Uterus (tissue), 4 donors: ENCODE results near the gene LGI1. TPM values are rescaled to one million over a fixed set of nuclear protein-coding genes. Genes with fewer than 3 reads are reported as not detected.
"Not testable (repeated sequence)": the region's sequence is repeated elsewhere in the genome, so short reads cannot be mapped to it uniquely, and the experiment has no call there.

ENCODE experiments used
- DNase-seq, 2 donors: peaks; one replicate each; pipeline ENCODE4 v3.0.0-alpha.2; 2019 to 2020
- H3K27ac ChIP-seq, 2 donors: fragments of 200-600 bp; sonication (generic); 1 replicate in 1 of 2; 2 replicates in 1 of 2; pipeline ENCODE4 v1.5.1; 2016 to 2018
- H3K27me3 ChIP-seq, 2 donors: fragments of 200-600 bp; sonication (generic); one replicate each; pipeline ENCODE4 v1.5.1; 2018 to 2019; ENCODE audit warnings: control low read depth in 1 of 2
- H3K36me3 ChIP-seq, 2 donors: fragments of 200-600 bp; sonication (generic); one replicate each; pipeline ENCODE4 v1.5.1; 2019; ENCODE audit warnings: control low read depth in 1 of 2
- H3K4me1 ChIP-seq, 2 donors: fragments of 200-600 bp; sonication (generic); one replicate each; pipeline ENCODE4 v1.5.1; 2018 to 2019; ENCODE audit warnings: control low read depth in 1 of 2
- H3K4me3 ChIP-seq, 2 donors: fragments of 200-600 bp; sonication (generic); 1 replicate in 1 of 2; 2 replicates in 1 of 2; pipeline ENCODE4 v1.5.1; 2018 to 2019; ENCODE audit warnings: mild to moderate bottlenecking in 1 of 2
- H3K9me3 ChIP-seq, 2 donors: fragments of 200-600 bp; sonication (generic); one replicate each; pipeline ENCODE4 v1.5.1; 2019; ENCODE audit warnings: control low read depth in 1 of 2
- POLR2A ChIP-seq, 2 donors: fragments of 450-650 bp; IDR thresholded peaks; one replicate each; pipeline ENCODE4 v1.6.1; 2016; ENCODE audit warnings: antibody characterized with exemption in 2 of 2, mild to moderate bottlenecking in 1 of 2, moderate library complexity in 1 of 2
- intact Hi-C: fragments of 100-400 bp; cut with DNase I; formaldehyde crosslinking; loops from one replicate; pipeline ENCODE4 v1.15.1; 2023; ENCODE audit warnings: low total_unique reads
- total RNA-seq, 4 donors: library from RNA; depleted of rRNA in 3 of 4; stranded (reverse); fragments of >200 nt in 3 of 4; gene quantifications; one replicate each; pipeline versions ENCODE4 v1.1.0 to v1.2.4, GENCODE V29; 2014 to 2023
- TF ChIP-seq, protein P1 (sequence below), 4 experiments: fragments of 200-600 bp in 2 of 4; fragments of 450-650 bp in 2 of 4; sonication (generic) in 2 of 4; IDR thresholded peaks; one replicate each; pipeline ENCODE4 v1.5.1; 2016 to 2019; ENCODE audit warnings: antibody characterized with exemption in 4 of 4, mild to moderate bottlenecking in 2 of 4, moderate library complexity in 1 of 4
- donor health status: DM: yes; HTN: yes; CAD: no.

The LGI1 gene
- total RNA-seq, 4 donors from 2014 or later: 1.4 TPM; not detected in 3

DNA sequence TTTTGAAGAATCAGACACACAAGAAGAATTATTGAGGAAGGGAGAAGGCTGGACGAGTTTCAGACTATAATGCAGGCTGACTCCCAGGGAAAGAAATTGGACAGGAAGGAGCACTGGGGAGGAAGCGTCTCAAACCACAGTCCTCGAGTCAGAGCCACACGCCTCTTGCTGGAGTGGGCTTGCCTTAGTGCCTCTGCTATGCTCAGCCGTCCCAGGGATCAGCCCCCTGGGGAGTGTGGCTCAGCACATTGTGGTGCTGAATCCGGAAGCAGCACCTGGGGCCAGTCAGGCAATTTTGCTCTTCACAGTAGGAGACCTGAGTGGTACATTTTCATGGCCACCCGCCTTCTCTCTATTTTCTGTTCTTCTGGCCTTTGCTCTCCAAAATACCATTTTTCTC is 68.6 kb downstream of the LGI1 start:
- H3K4me3 ChIP-seq: no peak overlapping the region
- intact Hi-C loops: no loop called here
- H3K4me1 ChIP-seq: no peaks in the 10 kb centered on the region
- no peaks in the 10 kb centered on the region for H3K36me3 ChIP-seq
- H3K27me3 ChIP-seq: no peaks in the 10 kb centered on the region
- no peaks in the 10 kb centered on the region for H3K9me3 ChIP-seq
- TF ChIP-seq, protein P1, sequence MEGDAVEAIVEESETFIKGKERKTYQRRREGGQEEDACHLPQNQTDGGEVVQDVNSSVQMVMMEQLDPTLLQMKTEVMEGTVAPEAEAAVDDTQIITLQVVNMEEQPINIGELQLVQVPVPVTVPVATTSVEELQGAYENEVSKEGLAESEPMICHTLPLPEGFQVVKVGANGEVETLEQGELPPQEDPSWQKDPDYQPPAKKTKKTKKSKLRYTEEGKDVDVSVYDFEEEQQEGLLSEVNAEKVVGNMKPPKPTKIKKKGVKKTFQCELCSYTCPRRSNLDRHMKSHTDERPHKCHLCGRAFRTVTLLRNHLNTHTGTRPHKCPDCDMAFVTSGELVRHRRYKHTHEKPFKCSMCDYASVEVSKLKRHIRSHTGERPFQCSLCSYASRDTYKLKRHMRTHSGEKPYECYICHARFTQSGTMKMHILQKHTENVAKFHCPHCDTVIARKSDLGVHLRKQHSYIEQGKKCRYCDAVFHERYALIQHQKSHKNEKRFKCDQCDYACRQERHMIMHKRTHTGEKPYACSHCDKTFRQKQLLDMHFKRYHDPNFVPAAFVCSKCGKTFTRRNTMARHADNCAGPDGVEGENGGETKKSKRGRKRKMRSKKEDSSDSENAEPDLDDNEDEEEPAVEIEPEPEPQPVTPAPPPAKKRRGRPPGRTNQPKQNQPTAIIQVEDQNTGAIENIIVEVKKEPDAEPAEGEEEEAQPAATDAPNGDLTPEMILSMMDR (IDR thresholded peaks at IDR 0.05): no peak
- H3K27ac ChIP-seq: no peak overlapping the region
- DNase-seq: no peak

DNA sequence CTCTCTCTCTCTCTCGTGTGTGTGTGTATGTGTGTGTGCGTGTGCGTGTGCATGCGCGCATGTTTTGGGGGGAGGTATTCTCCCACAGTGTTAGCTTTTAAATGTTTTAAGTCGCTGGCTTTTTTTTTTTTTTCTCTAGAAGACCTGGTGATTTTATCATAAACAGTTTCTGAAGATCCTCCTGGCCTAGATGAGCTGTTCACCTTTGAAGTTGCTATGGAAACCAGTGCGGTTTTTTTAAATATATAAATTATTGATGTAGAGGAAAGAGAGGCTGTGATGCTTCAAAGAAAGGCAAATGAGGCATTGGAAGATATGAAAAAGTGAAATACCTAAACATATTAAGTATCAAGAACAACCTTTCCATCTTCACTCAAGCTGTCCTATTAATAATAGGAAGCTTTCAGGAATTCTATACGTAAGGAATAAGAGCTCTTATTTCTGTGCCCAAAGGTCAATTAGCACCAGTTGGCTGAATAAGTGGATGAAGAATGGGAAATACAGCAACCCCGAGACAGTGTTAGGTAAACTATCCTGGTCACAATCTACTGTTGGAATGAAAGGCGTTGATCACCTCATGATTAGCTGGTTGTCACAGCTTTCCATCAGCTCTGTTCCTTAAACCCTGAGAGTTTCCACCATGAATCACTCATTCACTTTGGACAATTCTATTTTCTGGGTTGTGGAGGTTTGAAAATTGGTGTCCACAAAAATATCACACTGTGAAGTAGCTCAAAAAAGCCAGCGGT is 69.5 kb downstream of the LGI1 start:
- no peak for DNase-seq
- Histone ChIP-seq H3K27ac (no peak overlapping the region), H3K9me3 (no peaks in the 10 kb centered on the region), H3K4me1 (no peaks in the 10 kb centered on the region), H3K27me3 (no peaks in the 10 kb centered on the region), H3K36me3 (no peaks in the 10 kb centered on the region), H3K4me3 (no peak overlapping the region)
- TF ChIP-seq, protein P1 (IDR thresholded peaks at IDR 0.05): no peak
- no peak for TF ChIP-seq POLR2A (IDR thresholded peaks at IDR 0.05)
- intact Hi-C loops: no loop called here

DNA sequence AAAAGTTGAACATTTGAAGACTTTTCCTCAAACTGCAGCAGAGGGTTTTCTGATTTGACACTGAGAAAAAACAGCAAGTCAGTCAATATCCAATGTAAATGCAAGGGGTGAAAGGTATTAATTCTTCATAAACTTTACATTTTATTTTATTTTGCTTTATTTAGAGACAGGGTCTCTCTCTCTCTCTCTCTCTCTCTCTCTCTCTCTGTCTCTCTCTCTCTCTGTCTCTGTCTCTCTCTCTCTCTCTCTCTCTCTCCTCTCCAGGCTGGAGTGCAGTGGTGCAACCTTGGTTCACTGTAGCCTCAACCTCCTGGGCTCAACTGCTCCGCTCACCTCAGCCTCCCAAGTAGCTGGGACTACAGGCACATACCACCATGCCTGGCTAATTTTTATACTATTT is 73.3 kb downstream of the LGI1 start:
- H3K27me3 ChIP-seq, H3K9me3 ChIP-seq, H3K36me3 ChIP-seq, H3K4me1 ChIP-seq, intact Hi-C loops, DNase-seq, H3K27ac ChIP-seq, H3K4me3 ChIP-seq: not testable (repeated sequence)

DNA sequence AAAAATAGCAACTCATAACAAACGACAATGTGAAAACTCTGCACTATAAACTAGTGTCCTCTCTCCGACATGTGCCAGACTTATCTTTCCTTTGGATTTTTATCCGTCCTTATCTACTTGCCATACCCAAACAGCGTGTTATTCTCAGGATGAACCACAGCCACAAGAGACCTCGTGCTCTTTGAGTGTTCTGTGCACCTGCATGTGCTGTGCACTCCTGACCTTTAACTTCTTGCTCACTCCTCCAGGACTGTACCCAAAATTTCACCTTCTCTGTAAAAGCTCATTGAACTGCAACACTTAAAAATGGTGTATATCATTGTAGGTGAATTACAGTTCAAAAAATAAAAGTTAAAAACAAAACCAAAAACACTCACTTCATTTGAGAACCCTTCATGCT is 78.0 kb downstream of the LGI1 start:
- no peak overlapping the region for H3K27ac ChIP-seq
- H3K36me3 ChIP-seq: no peaks in the 10 kb centered on the region
- no peak overlapping the region for H3K4me3 ChIP-seq

DNA sequence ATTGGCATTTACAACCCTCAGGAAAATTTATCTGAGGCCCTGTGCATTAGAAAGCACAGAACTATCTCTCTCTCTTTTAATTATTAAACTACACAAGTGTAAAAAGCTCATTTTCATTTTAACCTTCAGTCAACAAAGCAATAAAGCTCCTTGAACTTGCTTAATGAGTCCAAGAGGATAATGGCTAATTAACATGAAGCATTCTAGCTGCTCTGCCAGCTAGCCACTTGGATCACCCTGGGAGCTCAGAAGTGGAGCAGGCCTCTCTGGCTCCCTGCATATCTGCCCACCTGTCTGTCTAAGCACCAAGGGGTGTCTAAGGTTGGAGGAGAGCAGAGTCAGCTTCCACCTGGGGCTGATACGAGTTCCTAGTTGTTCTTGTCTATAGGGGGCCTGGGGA is 80.1 kb downstream of the LGI1 start:
- TF ChIP-seq, protein P1 (IDR thresholded peaks at IDR 0.05): no peak
- no peak for TF ChIP-seq POLR2A (IDR thresholded peaks at IDR 0.05)
- Histone ChIP-seq H3K27ac (no peak overlapping the region), H3K9me3 (no peaks in the 10 kb centered on the region), H3K36me3 (no peaks in the 10 kb centered on the region), H3K4me1 (no peaks in the 10 kb centered on the region), H3K4me3 (no peak overlapping the region), H3K27me3 (no peaks in the 10 kb centered on the region)
- intact Hi-C loops: no loop called here
- no peak for DNase-seq

More for the DNA sequence above, 78.0 kb downstream of the LGI1 start:
- TF ChIP-seq, protein P1 (IDR thresholded peaks at IDR 0.05): no peak
- no peak for TF ChIP-seq POLR2A (IDR thresholded peaks at IDR 0.05)
- intact Hi-C loops: no loop called here
- DNase-seq: no peak
- no peaks in the 10 kb centered on the region for H3K4me1 ChIP-seq
- H3K9me3 ChIP-seq: no peaks in the 10 kb centered on the region
- H3K27me3 ChIP-seq: no peaks in the 10 kb centered on the region

DNA sequence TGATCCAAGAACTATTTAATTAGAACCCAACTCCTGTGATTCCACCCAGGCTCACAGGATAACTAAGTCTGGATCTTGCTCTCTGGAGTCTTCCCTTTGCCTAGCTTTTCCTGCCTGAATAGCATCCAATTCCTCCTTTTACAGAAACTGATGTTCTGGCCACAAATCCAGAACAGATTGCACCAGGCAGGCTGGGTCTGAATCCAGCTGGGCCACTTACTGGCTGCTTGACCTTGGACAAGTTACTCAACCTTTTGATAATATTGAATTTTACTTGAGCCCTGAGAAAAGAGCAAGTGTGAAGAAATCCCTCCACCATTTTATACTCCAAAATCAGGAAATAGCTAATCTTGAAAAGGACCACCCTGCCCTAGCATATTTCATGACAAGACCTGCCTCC is 80.5 kb downstream of the LGI1 start:
- no peak for DNase-seq
- no peaks in the 10 kb centered on the region for H3K9me3 ChIP-seq
- no peaks in the 10 kb centered on the region for H3K27me3 ChIP-seq
- no peak overlapping the region for H3K4me3 ChIP-seq
- no peaks in the 10 kb centered on the region for H3K36me3 ChIP-seq
- intact Hi-C loops: no loop called here
- H3K4me1 ChIP-seq: no peaks in the 10 kb centered on the region
- TF ChIP-seq, protein P1 (IDR thresholded peaks at IDR 0.05): no peak
- TF ChIP-seq POLR2A (IDR thresholded peaks at IDR 0.05): no peak
- no peak overlapping the region for H3K27ac ChIP-seq
